H9 (cell line): ENCODE data around the gene ACSS2. TPM values are rescaled to one million over a fixed set of nuclear protein-coding genes. Genes with fewer than 3 reads are reported as not detected.

Experiments
- DNase-seq: peaks from one replicate; pipeline ENCODE4 v3.0.0-alpha.2; 2017
- H2AFZ ChIP-seq: one replicate; pipeline ENCODE4 v1.6.1; 2013; ENCODE audit warnings: mild to moderate bottlenecking, low read length, control low read depth, moderate library complexity
- H2AK5ac ChIP-seq: 2 replicates; pipeline ENCODE4 v1.6.1; 2013; ENCODE audit warnings: low read length, control low read depth, mixed read lengths; ENCODE audit not compliant: insufficient read length
- H2BK120ac ChIP-seq: one replicate; pipeline ENCODE4 v1.6.1; 2013; ENCODE audit warnings: low read depth, mild to moderate bottlenecking, low read length, control low read depth, inconsistent platforms; ENCODE audit not compliant: poor library complexity, severe bottlenecking
- H2BK12ac ChIP-seq: 2 replicates; pipeline ENCODE4 v1.6.1; 2013; ENCODE audit warnings: low read length, control low read depth, mixed read lengths, low read depth; ENCODE audit not compliant: insufficient read length
- H2BK15ac ChIP-seq: 2 replicates; pipeline ENCODE4 v1.6.1; 2013; ENCODE audit warnings: low read depth, low read length, control low read depth
- H2BK20ac ChIP-seq: one replicate; pipeline ENCODE4 v1.6.1; 2013; ENCODE audit warnings: low read depth, mild to moderate bottlenecking, low read length, control low read depth, inconsistent platforms; ENCODE audit not compliant: poor library complexity, severe bottlenecking
- H2BK5ac ChIP-seq: 2 replicates; pipeline ENCODE4 v1.6.1; 2013; ENCODE audit warnings: low read length, control low read depth, mixed read lengths; ENCODE audit not compliant: insufficient read length
- H3K14ac ChIP-seq: 2 replicates; pipeline ENCODE4 v1.6.1; 2013; ENCODE audit warnings: low read length, control low read depth; ENCODE audit not compliant: insufficient read depth
- H3K18ac ChIP-seq: 2 replicates; pipeline ENCODE4 v1.6.1; 2013; ENCODE audit warnings: low read depth, mild to moderate bottlenecking, mixed read lengths, low read length, control low read depth; ENCODE audit not compliant: insufficient read length
- H3K23ac ChIP-seq: 2 replicates; pipeline ENCODE4 v1.6.1; 2013; ENCODE audit warnings: low read length, control low read depth, mixed read lengths, low read depth; ENCODE audit not compliant: insufficient read length
- H3K23me2 ChIP-seq: 2 replicates; pipeline ENCODE4 v1.6.1; 2013; ENCODE audit warnings: low read depth, mild to moderate bottlenecking, mixed read lengths, low read length, control low read depth; ENCODE audit not compliant: insufficient read length, poor library complexity, severe bottlenecking
- H3K27ac ChIP-seq: 2 replicates; pipeline ENCODE4 v1.5.1; 2013; ENCODE audit warnings: low read length, control low read depth, mixed read lengths, low read depth; ENCODE audit not compliant: insufficient read length
- H3K27me3 ChIP-seq: 2 replicates; pipeline ENCODE4 v1.6.1; 2013; ENCODE audit warnings: low read length, control low read depth, inconsistent platforms; ENCODE audit not compliant: insufficient read depth
- H3K4ac ChIP-seq: 2 replicates; pipeline ENCODE4 v1.6.1; 2013; ENCODE audit warnings: low read depth, mild to moderate bottlenecking, control low read depth, inconsistent platforms, low read length, moderate library complexity
- H3K4me1 ChIP-seq: 2 replicates; pipeline ENCODE4 v1.6.1; 2013; ENCODE audit warnings: low read length, control low read depth, inconsistent platforms; ENCODE audit not compliant: insufficient read depth
- H3K4me2 ChIP-seq: 2 replicates; pipeline ENCODE4 v1.6.1; 2013; ENCODE audit warnings: low read length, control low read depth, mixed read lengths; ENCODE audit not compliant: insufficient read length, insufficient read depth
- H3K56ac ChIP-seq: 2 replicates; pipeline ENCODE4 v1.6.1; 2013; ENCODE audit warnings: low read depth, mild to moderate bottlenecking, mixed read lengths, low read length, control low read depth; ENCODE audit not compliant: insufficient read length
- H3K79me1 ChIP-seq: 2 replicates; pipeline ENCODE4 v1.6.1; 2013; ENCODE audit warnings: low read depth, mild to moderate bottlenecking, moderate library complexity, low read length, control low read depth, inconsistent platforms; ENCODE audit not compliant: insufficient read depth, poor library complexity, severe bottlenecking
- H3K79me2 ChIP-seq: 2 replicates; pipeline ENCODE4 v1.6.1; 2013; ENCODE audit warnings: low read length, control low read depth, inconsistent platforms; ENCODE audit not compliant: insufficient read depth
- H3K9ac ChIP-seq: 2 replicates; pipeline ENCODE4 v1.6.1; 2013; ENCODE audit warnings: low read length, control low read depth, mixed read lengths; ENCODE audit not compliant: insufficient read length; ENCODE audit errors: extremely low read depth
- H3K9me3 ChIP-seq: one replicate; pipeline ENCODE4 v1.6.1; 2013; ENCODE audit warnings: low read depth, low read length, inconsistent platforms; ENCODE audit not compliant: control insufficient read depth
- H3T11ph ChIP-seq: one replicate; pipeline ENCODE4 v1.6.1; 2013; ENCODE audit warnings: mild to moderate bottlenecking, low read length, control low read depth, inconsistent platforms
- H4K20me1 ChIP-seq: one replicate; pipeline ENCODE4 v1.6.1; 2013; ENCODE audit not compliant: control insufficient read depth, insufficient read length, insufficient read depth
- H4K5ac ChIP-seq: 2 replicates; pipeline ENCODE4 v1.6.1; 2013; ENCODE audit warnings: low read depth, mild to moderate bottlenecking, mixed read lengths, low read length, control low read depth; ENCODE audit not compliant: insufficient read length
- H4K8ac ChIP-seq: replicated peaks from 2 replicates; pipeline ENCODE4 v1.6.1; 2013; ENCODE audit warnings: low read length, control low read depth, mixed read lengths, low read depth; ENCODE audit not compliant: insufficient read length
- H4K91ac ChIP-seq: 2 replicates; pipeline ENCODE4 v1.6.1; 2013; ENCODE audit warnings: low read depth, mild to moderate bottlenecking, moderate library complexity, mixed read lengths, low read length, control low read depth; ENCODE audit not compliant: insufficient read length
- H3K27ac Mint-ChIP-seq, 3 experiments: 2 replicates in 2 of 3; 3 replicates in 1 of 3; pipeline ENCODE4 v1.8.0; 2020 to 2021; ENCODE audit warnings: mixed read lengths in 3 of 3, mild to moderate bottlenecking in 1 of 3, moderate library complexity in 1 of 3
- H3K27me3 Mint-ChIP-seq: 2 replicates; pipeline ENCODE4 v1.8.0; 2021; ENCODE audit warnings: low read depth, mild to moderate bottlenecking, moderate library complexity, mixed read lengths
- H3K36me3 Mint-ChIP-seq, 3 experiments: 2 replicates in 2 of 3; 3 replicates in 1 of 3; pipeline ENCODE4 v1.8.0; 2020 to 2021; ENCODE audit warnings: low read depth in 3 of 3, mixed read lengths in 3 of 3; ENCODE audit not compliant: insufficient read depth in 1 of 3
- H3K4me1 Mint-ChIP-seq, 2 experiments: 2 replicates each; pipeline ENCODE4 v1.8.0; 2020; ENCODE audit warnings: mixed read lengths in 2 of 2
- H3K4me3 Mint-ChIP-seq, 2 experiments: 2 replicates in 1 of 2; 3 replicates in 1 of 2; pipeline ENCODE4 v1.8.0; 2020 to 2021; ENCODE audit warnings: mild to moderate bottlenecking in 2 of 2, mixed read lengths in 2 of 2, moderate library complexity in 1 of 2
- H3K9me3 Mint-ChIP-seq, 2 experiments: 2 replicates in 1 of 2; 3 replicates in 1 of 2; pipeline ENCODE4 v1.8.0; 2020; ENCODE audit warnings: mild to moderate bottlenecking in 2 of 2, mixed read lengths in 2 of 2, moderate library complexity in 1 of 2
- WGBS: extraction: QIAGEN DNeasy Blood & Tissue Kit; methylation state at CpG from one replicate; pipeline ENCODE4 v1.1.7; 2013; ENCODE audit warnings: missing lambda C conversion rate, low lambda C conversion rate, mixed read lengths; ENCODE audit not compliant: insufficient read length; ENCODE audit errors: extremely low coverage; 5-methylcytosine and 5-hydroxymethylcytosine counted together
- total RNA-seq: library from RNA; stranded (reverse); gene quantifications from 2 replicates; pipeline ENCODE4 v1.2.1, GENCODE V29; 2021
- TF ChIP-seq, protein P1 (sequence below): fragments of 200-600 bp; sonication (generic); conservative IDR thresholded peaks from 3 replicates; pipeline ENCODE4 v1.8.0; 2021; ENCODE audit warnings: antibody characterized with exemption, mild to moderate bottlenecking

The ACSS2 gene
- total RNA-seq, 1 experiment from 2014 or later: 15.4 TPM

DNA sequence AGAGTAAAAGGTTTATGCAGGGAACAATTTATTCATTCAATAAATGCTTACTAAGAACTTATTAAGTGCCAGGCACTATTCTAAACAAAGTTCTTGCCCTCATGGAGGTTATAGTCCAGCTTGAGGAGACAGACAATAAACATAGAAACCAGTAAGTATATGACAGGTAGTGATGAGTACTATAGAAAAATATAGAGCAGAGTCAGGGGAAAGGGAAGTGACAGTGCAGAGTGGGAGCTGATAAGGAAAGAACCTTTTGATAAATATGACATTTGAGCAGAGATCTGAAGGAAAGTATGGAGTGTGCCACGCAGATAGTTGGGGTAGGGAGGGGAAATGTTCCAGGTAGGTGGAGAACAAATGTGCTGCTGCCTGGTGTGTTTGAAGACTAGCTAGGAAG, 12.1 kb downstream of the ACSS2 start:
- no peak overlapping the region for H2BK120ac ChIP-seq
- no peak overlapping the region for H3K27ac Mint-ChIP-seq

More for the DNA sequence above, 12.1 kb downstream of the ACSS2 start:
- Histone ChIP-seq H4K8ac (no peak overlapping the region), H3K9ac (no peak overlapping the region), H2AFZ (no peak overlapping the region), H3K27ac (no peak overlapping the region), H3K79me1 (no peaks in the 10 kb centered on the region), H3K4me1 (no peaks in the 10 kb centered on the region), H3T11ph (no peak overlapping the region), H3K4me2 (no peak overlapping the region), H3K79me2 (no peaks in the 10 kb centered on the region; the same call in 1 of the 2 replicates), H3K9me3 (no peaks in the 10 kb centered on the region), H3K23ac (no peak overlapping the region), H2AK5ac (no peak overlapping the region), H2BK12ac (no peak overlapping the region), H2BK5ac (no peak overlapping the region), H4K20me1 (no peaks in the 10 kb centered on the region), H2BK15ac (no peak overlapping the region), H3K18ac (no peak overlapping the region), H3K56ac (no peak overlapping the region), H3K14ac (no peak overlapping the region), H3K23me2 (no peaks in the 10 kb centered on the region), H3K4ac (no peak overlapping the region), H4K5ac (no peak overlapping the region), H2BK20ac (no peak overlapping the region), H3K27me3 (no peaks in the 10 kb centered on the region), H4K91ac (no peak overlapping the region)
- Mint-ChIP-seq H3K4me3 (no peak overlapping the region), H3K9me3 (no peaks in the 10 kb centered on the region), H3K4me1 (peaks cover 0 to 3% of the 10 kb centered on the region in 2 experiments; a peak in 1 of 4 replicates), H3K27me3 (no peaks in the 10 kb centered on the region), H3K36me3 (peaks cover 0 to 3% (median 3%) of the 10 kb centered on the region in 3 experiments; a peak in 3 of 7 replicates)
- DNase-seq: no peak
- no CpG with 5 or more reads among the region's 1 CpG for WGBS
- TF ChIP-seq, protein P1, sequence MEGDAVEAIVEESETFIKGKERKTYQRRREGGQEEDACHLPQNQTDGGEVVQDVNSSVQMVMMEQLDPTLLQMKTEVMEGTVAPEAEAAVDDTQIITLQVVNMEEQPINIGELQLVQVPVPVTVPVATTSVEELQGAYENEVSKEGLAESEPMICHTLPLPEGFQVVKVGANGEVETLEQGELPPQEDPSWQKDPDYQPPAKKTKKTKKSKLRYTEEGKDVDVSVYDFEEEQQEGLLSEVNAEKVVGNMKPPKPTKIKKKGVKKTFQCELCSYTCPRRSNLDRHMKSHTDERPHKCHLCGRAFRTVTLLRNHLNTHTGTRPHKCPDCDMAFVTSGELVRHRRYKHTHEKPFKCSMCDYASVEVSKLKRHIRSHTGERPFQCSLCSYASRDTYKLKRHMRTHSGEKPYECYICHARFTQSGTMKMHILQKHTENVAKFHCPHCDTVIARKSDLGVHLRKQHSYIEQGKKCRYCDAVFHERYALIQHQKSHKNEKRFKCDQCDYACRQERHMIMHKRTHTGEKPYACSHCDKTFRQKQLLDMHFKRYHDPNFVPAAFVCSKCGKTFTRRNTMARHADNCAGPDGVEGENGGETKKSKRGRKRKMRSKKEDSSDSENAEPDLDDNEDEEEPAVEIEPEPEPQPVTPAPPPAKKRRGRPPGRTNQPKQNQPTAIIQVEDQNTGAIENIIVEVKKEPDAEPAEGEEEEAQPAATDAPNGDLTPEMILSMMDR: no peak
